Chondrocyte (in vitro differentiated cells): ENCODE measurements around the gene TIMM13. TPM values are rescaled to one million over a fixed set of nuclear protein-coding genes. Genes with fewer than 3 reads are reported as not detected.
"Not testable (repeated sequence)": the region's sequence is repeated elsewhere in the genome, so short reads cannot be mapped to it uniquely, and the experiment has no call there.

Experiments
- DNase-seq: peaks from one replicate; pipeline ENCODE4 v3.0.0; 2021; ENCODE audit warnings: mixed read lengths, low spot score
- H3K27ac Mint-ChIP-seq: one replicate; pipeline ENCODE4 v1.8.0; 2021; ENCODE audit warnings: mild to moderate bottlenecking, moderate library complexity, mixed read lengths; ENCODE audit not compliant: unreplicated experiment
- H3K27me3 Mint-ChIP-seq: 2 replicates; pipeline ENCODE4 v1.8.0; 2021; ENCODE audit warnings: low read depth, mixed read lengths
- H3K36me3 Mint-ChIP-seq: 2 replicates; pipeline ENCODE4 v1.8.0; 2021; ENCODE audit warnings: low read depth, mixed read lengths
- H3K4me1 Mint-ChIP-seq: 2 replicates; pipeline ENCODE4 v1.8.0; 2021; ENCODE audit warnings: low read depth, mild to moderate bottlenecking, mixed read lengths
- H3K4me3 Mint-ChIP-seq: one replicate; pipeline ENCODE4 v1.8.0; 2021; ENCODE audit warnings: mild to moderate bottlenecking, moderate library complexity, mixed read lengths; ENCODE audit not compliant: unreplicated experiment
- H3K9me3 Mint-ChIP-seq: 2 replicates; pipeline ENCODE4 v1.8.0; 2021; ENCODE audit warnings: low read depth, mixed read lengths
- total RNA-seq: library from RNA; stranded (reverse); gene quantifications from 3 replicates; pipeline ENCODE4 v1.2.1, GENCODE V29; 2021
- TF ChIP-seq, protein P1 (sequence below): fragments of 200-600 bp; sonication (generic); IDR thresholded peaks from 2 replicates; pipeline ENCODE4 v1.5.0; 2021; ENCODE audit warnings: antibody characterized with exemption, mild to moderate bottlenecking, moderate library complexity

The TIMM13 gene
- total RNA-seq, 1 donor from 2014 or later: 74.6 TPM

GRCh38 chr19:2420490-2420889 lies 6.9 kb downstream of the TIMM13 start:
- Mint-ChIP-seq H3K27me3 (no peaks in the 10 kb centered on the region), H3K4me1 (peaks cover under 1% of the 10 kb centered on the region), H3K4me3 (no peak overlapping the region), H3K36me3 (peaks cover 2% of the 10 kb centered on the region), H3K9me3 (no peaks in the 10 kb centered on the region), H3K27ac (no peak overlapping the region)
- DNase-seq: no peak
- TF ChIP-seq, protein P1, sequence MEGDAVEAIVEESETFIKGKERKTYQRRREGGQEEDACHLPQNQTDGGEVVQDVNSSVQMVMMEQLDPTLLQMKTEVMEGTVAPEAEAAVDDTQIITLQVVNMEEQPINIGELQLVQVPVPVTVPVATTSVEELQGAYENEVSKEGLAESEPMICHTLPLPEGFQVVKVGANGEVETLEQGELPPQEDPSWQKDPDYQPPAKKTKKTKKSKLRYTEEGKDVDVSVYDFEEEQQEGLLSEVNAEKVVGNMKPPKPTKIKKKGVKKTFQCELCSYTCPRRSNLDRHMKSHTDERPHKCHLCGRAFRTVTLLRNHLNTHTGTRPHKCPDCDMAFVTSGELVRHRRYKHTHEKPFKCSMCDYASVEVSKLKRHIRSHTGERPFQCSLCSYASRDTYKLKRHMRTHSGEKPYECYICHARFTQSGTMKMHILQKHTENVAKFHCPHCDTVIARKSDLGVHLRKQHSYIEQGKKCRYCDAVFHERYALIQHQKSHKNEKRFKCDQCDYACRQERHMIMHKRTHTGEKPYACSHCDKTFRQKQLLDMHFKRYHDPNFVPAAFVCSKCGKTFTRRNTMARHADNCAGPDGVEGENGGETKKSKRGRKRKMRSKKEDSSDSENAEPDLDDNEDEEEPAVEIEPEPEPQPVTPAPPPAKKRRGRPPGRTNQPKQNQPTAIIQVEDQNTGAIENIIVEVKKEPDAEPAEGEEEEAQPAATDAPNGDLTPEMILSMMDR: no peak

GRCh38 chr19:2419754-2420153 lies 7.6 kb downstream of the TIMM13 start:
- Mint-ChIP-seq H3K27me3 (no peaks in the 10 kb centered on the region), H3K9me3 (no peaks in the 10 kb centered on the region), H3K36me3 (peaks cover 2% of the 10 kb centered on the region), H3K4me1 (no peaks in the 10 kb centered on the region), H3K27ac (no peak overlapping the region), H3K4me3 (no peak overlapping the region)
- TF ChIP-seq, protein P1: no peak
- DNase-seq: no peak

DNA sequence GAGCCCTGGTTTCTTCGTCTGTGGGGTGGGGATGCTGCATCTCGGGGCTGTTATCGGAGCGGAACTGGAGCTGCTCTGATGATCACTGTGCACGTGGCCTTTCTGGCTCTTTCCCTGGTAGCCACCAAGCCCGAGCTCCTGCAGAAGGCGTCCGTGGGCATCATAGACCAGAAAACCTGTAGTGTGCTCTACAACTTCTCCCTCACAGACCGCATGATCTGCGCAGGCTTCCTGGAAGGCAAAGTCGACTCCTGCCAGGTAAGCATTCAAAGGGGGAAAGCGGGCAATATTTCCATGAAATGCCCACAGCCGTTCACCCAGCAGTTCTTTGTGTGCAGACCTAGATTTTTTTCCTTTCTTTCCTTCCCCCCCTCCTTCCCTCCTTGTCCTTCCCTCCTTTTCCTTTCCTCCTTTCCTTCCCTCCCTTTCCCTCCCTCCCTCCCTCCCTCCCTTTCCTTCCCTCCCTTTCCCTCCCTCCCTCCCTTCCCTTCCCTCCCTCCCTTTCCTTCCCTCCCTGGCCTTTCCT lies 9.4 kb downstream of the TIMM13 start:
- H3K4me1 Mint-ChIP-seq: no peaks in the 10 kb centered on the region
- H3K36me3 Mint-ChIP-seq: peaks cover 2% of the 10 kb centered on the region
- H3K9me3 Mint-ChIP-seq: no peaks in the 10 kb centered on the region
- no peaks in the 10 kb centered on the region for H3K27me3 Mint-ChIP-seq
- DNase-seq: no peak
- no peak overlapping the region for H3K4me3 Mint-ChIP-seq
- H3K27ac Mint-ChIP-seq: no peak overlapping the region
- TF ChIP-seq, protein P1: no peak

GRCh38 chr19:2417436-2417835 lies 9.9 kb downstream of the TIMM13 start:
- peak overlapping the region; percentile 17 for H3K27ac Mint-ChIP-seq
- H3K36me3 Mint-ChIP-seq, DNase-seq, H3K27me3 Mint-ChIP-seq, H3K4me1 Mint-ChIP-seq, H3K9me3 Mint-ChIP-seq, H3K4me3 Mint-ChIP-seq: not testable (repeated sequence)

DNA sequence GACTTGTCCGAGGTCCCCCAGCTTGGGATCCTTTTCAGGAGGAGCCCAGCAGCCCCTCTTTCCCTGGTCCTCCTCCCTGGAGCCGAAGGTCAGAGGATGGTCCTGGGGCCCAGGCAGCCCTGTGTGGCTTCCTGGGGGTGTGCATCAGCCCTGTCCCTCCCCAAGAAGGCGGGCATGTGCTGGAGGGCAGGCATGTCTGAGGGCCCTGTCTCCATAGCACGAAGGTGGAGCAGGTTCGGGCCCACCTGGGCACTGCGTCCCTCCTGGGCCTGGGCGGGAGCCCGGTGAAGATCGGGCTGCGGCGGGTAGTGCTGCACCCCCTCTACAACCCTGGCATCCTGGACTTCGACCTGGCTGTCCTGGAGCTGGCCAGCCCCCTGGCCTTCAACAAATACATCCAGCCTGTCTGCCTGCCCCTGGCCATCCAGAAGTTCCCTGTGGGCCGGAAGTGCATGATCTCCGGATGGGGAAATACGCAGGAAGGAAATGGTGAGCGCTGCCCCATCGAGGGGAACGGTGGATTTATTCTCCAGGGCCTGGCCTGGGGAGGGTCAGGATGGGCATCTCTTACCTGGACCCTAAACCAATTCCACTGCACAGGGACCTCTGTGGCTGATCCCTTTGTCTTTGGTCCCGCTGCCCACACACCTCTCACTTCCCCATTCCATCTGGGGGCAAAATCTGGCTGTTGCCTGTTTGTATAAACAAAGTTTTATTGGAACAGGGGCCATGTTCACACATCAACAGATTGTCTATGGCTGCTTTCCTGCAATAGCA lies 10.9 kb downstream of the TIMM13 start:
- Mint-ChIP-seq H3K4me3 (no peak overlapping the region), H3K4me1 (no peaks in the 10 kb centered on the region), H3K9me3 (peaks cover 3% of the 10 kb centered on the region), H3K27ac (no peak overlapping the region), H3K36me3 (peaks cover 2% of the 10 kb centered on the region), H3K27me3 (no peaks in the 10 kb centered on the region)
- TF ChIP-seq, protein P1: no peak
- no peak for DNase-seq

GRCh38 chr19:2415973-2416319 lies 11.4 kb downstream of the TIMM13 start:
- DNase-seq: no peak
- Mint-ChIP-seq H3K36me3 (peaks cover 2% of the 10 kb centered on the region), H3K4me3 (no peak overlapping the region), H3K9me3 (peaks cover 3% of the 10 kb centered on the region), H3K27ac (no peak overlapping the region), H3K4me1 (no peaks in the 10 kb centered on the region), H3K27me3 (no peaks in the 10 kb centered on the region)
- TF ChIP-seq, protein P1: no peak
